Uterus (tissue), 2 donors: ENCODE measurements around the gene NEK10.

Source experiments
- POLR2A ChIP-seq, 2 donors: fragments of 450-650 bp; IDR thresholded peaks; one replicate each; pipeline ENCODE4 v1.6.1; 2016; ENCODE audit warnings: antibody characterized with exemption in 2 of 2, mild to moderate bottlenecking in 1 of 2, moderate library complexity in 1 of 2
- TF ChIP-seq, protein P1 (sequence below), 4 experiments: fragments of 200-600 bp in 2 of 4; fragments of 450-650 bp in 2 of 4; sonication (generic) in 2 of 4; IDR thresholded peaks; one replicate each; pipeline ENCODE4 v1.5.1; 2016 to 2019; ENCODE audit warnings: antibody characterized with exemption in 4 of 4, mild to moderate bottlenecking in 2 of 4, moderate library complexity in 1 of 4

DNA sequence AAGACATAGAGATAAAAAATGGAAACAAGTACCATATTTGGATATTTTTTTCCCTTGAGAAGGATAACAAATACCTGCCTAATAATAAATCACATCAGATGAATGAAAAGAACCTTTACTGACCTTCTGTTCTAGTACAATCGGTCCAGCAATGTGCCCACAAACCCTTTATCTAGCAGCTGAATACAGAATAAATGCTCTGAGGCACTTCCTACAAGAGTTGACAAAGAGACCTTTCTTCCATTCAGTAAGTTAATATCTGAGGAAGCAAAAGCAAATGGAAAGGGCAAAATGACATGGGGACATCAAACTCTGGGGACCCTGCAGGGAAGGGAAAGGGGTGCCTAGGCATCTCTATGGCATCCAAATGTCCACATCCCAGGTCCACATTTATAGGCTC is 115.8 kb downstream of the NEK10 start:
- TF ChIP-seq, protein P1, sequence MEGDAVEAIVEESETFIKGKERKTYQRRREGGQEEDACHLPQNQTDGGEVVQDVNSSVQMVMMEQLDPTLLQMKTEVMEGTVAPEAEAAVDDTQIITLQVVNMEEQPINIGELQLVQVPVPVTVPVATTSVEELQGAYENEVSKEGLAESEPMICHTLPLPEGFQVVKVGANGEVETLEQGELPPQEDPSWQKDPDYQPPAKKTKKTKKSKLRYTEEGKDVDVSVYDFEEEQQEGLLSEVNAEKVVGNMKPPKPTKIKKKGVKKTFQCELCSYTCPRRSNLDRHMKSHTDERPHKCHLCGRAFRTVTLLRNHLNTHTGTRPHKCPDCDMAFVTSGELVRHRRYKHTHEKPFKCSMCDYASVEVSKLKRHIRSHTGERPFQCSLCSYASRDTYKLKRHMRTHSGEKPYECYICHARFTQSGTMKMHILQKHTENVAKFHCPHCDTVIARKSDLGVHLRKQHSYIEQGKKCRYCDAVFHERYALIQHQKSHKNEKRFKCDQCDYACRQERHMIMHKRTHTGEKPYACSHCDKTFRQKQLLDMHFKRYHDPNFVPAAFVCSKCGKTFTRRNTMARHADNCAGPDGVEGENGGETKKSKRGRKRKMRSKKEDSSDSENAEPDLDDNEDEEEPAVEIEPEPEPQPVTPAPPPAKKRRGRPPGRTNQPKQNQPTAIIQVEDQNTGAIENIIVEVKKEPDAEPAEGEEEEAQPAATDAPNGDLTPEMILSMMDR (IDR thresholded peaks at IDR 0.05) = no peak
- TF ChIP-seq POLR2A (IDR thresholded peaks at IDR 0.05) = no peak
